HCT116 (cell line): ENCODE data around the gene RNF186. TPM values are rescaled to one million over a fixed set of nuclear protein-coding genes. Genes with fewer than 3 reads are reported as not detected.

ENCODE experiments used
- ATAC-seq: fragments of 200-7000 bp; cut with Tn5 transposase; 2 replicates; pipeline ENCODE4 v1.9.1; 2020; ENCODE audit warnings: mild to moderate bottlenecking, moderate library complexity
- BruUV-seq: library from RNA; stranded (reverse); fragments of 400-500 nt; replicated peaks from 2 replicates; lab custom pipeline; 2021; lab: Mats Ljungman, UMichigan
- CTCF ChIA-PET: fragments of 300-600 bp; sonication (Branson Sonifier 250); formaldehyde crosslinking; loops from one replicate; lab custom pipeline; 2021; ENCODE audit warnings: antibody characterized with exemption; lab: Charles Lee
- POLR2A ChIA-PET: fragments of 300-600, 350-600 bp; sonication (Branson Sonifier 250); formaldehyde crosslinking; loops from one replicate; lab custom pipeline; 2021; ENCODE audit warnings: antibody characterized with exemption; lab: Charles Lee
- RAD21 ChIA-PET, 2 experiments: fragments of 300-600 bp; sonication (Branson Sonifier 250); formaldehyde crosslinking; loops; one replicate each; lab custom pipeline; 2023; ENCODE audit warnings: low total read pairs in 2 of 2; ENCODE audit not compliant: uncharacterized antibody in 2 of 2, unreplicated experiment in 2 of 2, low non-redundant PET in 1 of 2; lab: Charles Lee
- DNase-seq: peaks from one replicate; pipeline ENCODE4 v3.0.0-alpha.2; 2010; ENCODE audit warnings: low read depth, low spot score
- H2AFZ ChIP-seq: fragments of 200-600 bp; shearing (Covaris generic), sonication (generic); 2 replicates; pipeline ENCODE4 v1.6.1; 2017; ENCODE audit warnings: low read depth, mixed run types, mixed read lengths, antibody characterized with exemption, low read length; ENCODE audit not compliant: poor library complexity, severe bottlenecking
- H3K27ac ChIP-seq: 2 replicates; pipeline ENCODE4 v1.5.1; 2012; ENCODE audit warnings: low read depth, low read length
- H3K27me3 ChIP-seq: fragments of 200-600 bp; sonication (generic); 2 replicates; pipeline ENCODE4 v1.6.1; 2016; ENCODE audit warnings: mixed run types, low read length, mixed read lengths; ENCODE audit not compliant: insufficient read depth
- H3K36me3 ChIP-seq, 2 experiments: fragments of 200-500 bp in 1 of 2; fragments of 200-600 bp in 1 of 2; sonication (Bioruptor generic) in 1 of 2; sonication (generic) in 1 of 2; 2 replicates each; pipeline versions ENCODE4 v1.5.1 to v1.6.1; 2014 to 2016; ENCODE audit warnings: low read length in 2 of 2, inconsistent platforms in 1 of 2, mixed read lengths in 1 of 2, mixed run types in 1 of 2; ENCODE audit not compliant: insufficient read depth in 2 of 2, control insufficient read depth in 1 of 2
- H3K4me1 ChIP-seq, 2 experiments: fragments of 200-600 bp in 1 of 2; sonication (generic) in 1 of 2; 2 replicates each; pipeline versions ENCODE4 v1.5.1 to v1.6.1; 2012 to 2017; ENCODE audit warnings: low read length in 2 of 2, inconsistent platforms in 1 of 2, mild to moderate bottlenecking in 1 of 2, mixed read lengths in 1 of 2, mixed run types in 1 of 2, moderate library complexity in 1 of 2; ENCODE audit not compliant: insufficient read depth in 2 of 2, control insufficient read depth in 1 of 2
- H3K4me2 ChIP-seq: fragments of 200-600 bp; sonication (generic); 2 replicates; pipeline ENCODE4 v1.6.1; 2017; ENCODE audit warnings: mixed run types, low read length, mixed read lengths
- H3K4me3 ChIP-seq, 2 experiments: fragments of 200-600 bp in 1 of 2; sonication (generic) in 1 of 2; replicated peaks in 1 of 2; 2 replicates each; pipeline ENCODE4 v1.5.1; 2011 to 2016; ENCODE audit warnings: low read length in 2 of 2, control low read depth in 1 of 2, low read depth in 1 of 2, mild to moderate bottlenecking in 1 of 2, mixed read lengths in 1 of 2, mixed run types in 1 of 2
- H3K79me2 ChIP-seq: fragments of 200-600 bp; sonication (generic); 2 replicates; pipeline ENCODE4 v1.6.1; 2017; ENCODE audit warnings: mild to moderate bottlenecking, mixed run types, low read length, moderate library complexity, mixed read lengths; ENCODE audit not compliant: insufficient read depth
- H3K9ac ChIP-seq: fragments of 200-600 bp; sonication (generic); 2 replicates; pipeline ENCODE4 v1.6.1; 2016; ENCODE audit warnings: low read length, mixed read lengths
- H3K9me2 ChIP-seq: fragments of 200-600 bp; sonication (generic), shearing (Covaris generic); 2 replicates; pipeline ENCODE4 v1.6.1; 2017; ENCODE audit warnings: mixed run types, mild to moderate bottlenecking, moderate library complexity; ENCODE audit not compliant: insufficient read depth
- H3K9me3 ChIP-seq, 2 experiments: fragments of 200-500 bp in 1 of 2; fragments of 200-600 bp in 1 of 2; sonication (Bioruptor generic) in 1 of 2; sonication (generic) in 1 of 2; 2 replicates each; pipeline ENCODE4 v1.6.1; 2014 to 2017; ENCODE audit warnings: low read length in 2 of 2, mixed read lengths in 2 of 2, inconsistent platforms in 1 of 2, low read depth in 1 of 2, mild to moderate bottlenecking in 1 of 2, mixed run types in 1 of 2, moderate library complexity in 1 of 2; ENCODE audit not compliant: control insufficient read depth in 1 of 2, insufficient read depth in 1 of 2
- H4K20me1 ChIP-seq: fragments of 200-600 bp; sonication (generic), shearing (Covaris generic); 2 replicates; pipeline ENCODE4 v1.6.1; 2017; ENCODE audit warnings: mixed run types, mild to moderate bottlenecking, moderate library complexity; ENCODE audit not compliant: insufficient read depth
- CBX3 ChIP-seq: IDR thresholded peaks from 2 replicates; pipeline ENCODE4 v1.6.1; 2012; ENCODE audit warnings: low read depth
- CEBPB ChIP-seq: IDR thresholded peaks from 2 replicates; pipeline ENCODE4 v1.6.1; 2012; ENCODE audit warnings: low read depth
- ELF1 ChIP-seq: IDR thresholded peaks from 2 replicates; pipeline ENCODE4 v1.6.1; 2012; ENCODE audit warnings: low read depth, borderline replicate concordance
- EZH2 ChIP-seq: fragments of 200-600 bp; sonication (generic); IDR thresholded peaks from 2 replicates; pipeline ENCODE4 v1.6.1; 2017; ENCODE audit warnings: antibody characterized with exemption, mixed run types
- EZH2phosphoT487 ChIP-seq: fragments of 200-600 bp; IDR thresholded peaks from 2 replicates; pipeline ENCODE4 v1.6.1; 2018; ENCODE audit warnings: antibody characterized with exemption, borderline replicate concordance
- FOSL1 ChIP-seq: IDR thresholded peaks from 2 replicates; pipeline ENCODE4 v1.6.1; 2012; ENCODE audit warnings: low read depth
- JUND ChIP-seq: IDR thresholded peaks from 2 replicates; pipeline ENCODE4 v1.6.1; 2012
- POLR2A ChIP-seq: IDR thresholded peaks from 2 replicates; pipeline ENCODE4 v1.7.0; 2011; ENCODE audit warnings: borderline replicate concordance; ENCODE audit not compliant: insufficient read depth, insufficient read length; ENCODE audit errors: extremely low read depth
- POLR2AphosphoS5 ChIP-seq: IDR thresholded peaks from 2 replicates; pipeline ENCODE4 v1.6.1; 2011; ENCODE audit warnings: mild to moderate bottlenecking, low read depth, low read length, moderate library complexity
- RAD21 ChIP-seq: IDR thresholded peaks from 2 replicates; pipeline ENCODE4 v1.6.1; 2012; ENCODE audit warnings: low read depth, mild to moderate bottlenecking
- REST ChIP-seq: IDR thresholded peaks from 2 replicates; pipeline ENCODE4 v1.6.1; 2012; ENCODE audit warnings: low read depth
- SP1 ChIP-seq: IDR thresholded peaks from 2 replicates; pipeline ENCODE4 v1.6.1; 2012; ENCODE audit warnings: low read depth
- SRF ChIP-seq: IDR thresholded peaks from 2 replicates; pipeline ENCODE4 v1.6.1; 2012; ENCODE audit warnings: low read depth
- TCF7L2 ChIP-seq: IDR thresholded peaks from 2 replicates; pipeline ENCODE4 v1.7.0; 2011; ENCODE audit warnings: borderline replicate concordance, inconsistent platforms; ENCODE audit not compliant: insufficient read depth, insufficient read length; ENCODE audit errors: extremely low read depth
- ZBTB33 ChIP-seq: IDR thresholded peaks from 2 replicates; pipeline ENCODE4 v1.6.1; 2011; ENCODE audit warnings: mild to moderate bottlenecking, low read length, moderate library complexity; ENCODE audit not compliant: insufficient replicate concordance; ENCODE audit errors: extremely low read depth
- ZFX ChIP-seq: fragments of 450-650 bp; IDR thresholded peaks from 2 replicates; pipeline ENCODE4 v1.6.1; 2017
- ZNF274 ChIP-seq: fragments of 200-500 bp; sonication (Bioruptor generic); IDR thresholded peaks from 2 replicates; pipeline ENCODE4 v1.6.1; 2014; ENCODE audit warnings: mild to moderate bottlenecking, low read depth, low read length, inconsistent platforms
- intact Hi-C: fragments of 100-400 bp; cut with micrococcal nuclease; formaldehyde crosslinking; loops from 2 replicates; pipeline ENCODE4 v1.10.0; 2022
- total RNA-seq: library from RNA; stranded (reverse); gene quantifications from one replicate; pipeline ENCODE4 v1.2.1, GENCODE V29; 2021; ENCODE audit not compliant: unreplicated experiment
- TF ChIP-seq, protein P1 (sequence below), 3 experiments: fragments of 200-600 bp in 1 of 3; sonication (generic) in 1 of 3; IDR thresholded peaks in 2 of 3; conservative IDR thresholded peaks in 1 of 3; 2 replicates each; pipeline ENCODE4 v1.5.1; 2012 to 2017; ENCODE audit warnings: low read depth in 2 of 3, low read length in 2 of 3, antibody characterized with exemption in 1 of 3, borderline replicate concordance in 1 of 3, control low read depth in 1 of 3, mild to moderate bottlenecking in 1 of 3, mixed read lengths in 1 of 3, mixed run types in 1 of 3, moderate library complexity in 1 of 3; ENCODE audit not compliant: insufficient read depth in 1 of 3
- TF ChIP-seq, protein P2 (sequence below): IDR thresholded peaks from 2 replicates; pipeline ENCODE4 v1.6.1; 2012
- TF ChIP-seq, protein P3 (sequence below): IDR thresholded peaks from 2 replicates; pipeline ENCODE4 v1.6.1; 2012

Gene RNF186
- total RNA-seq, 1 experiment from 2014 or later, result not detected

GRCh38 chr1:19844731-19845495 lies 29.8 kb upstream of the RNF186 start:
- Histone ChIP-seq H3K4me2 (no peak overlapping the region), H3K36me3 (no peaks in the 10 kb centered on the region), H3K9ac (no peak overlapping the region), H3K79me2 (no peaks in the 10 kb centered on the region), H3K4me1 (peaks cover 0 to 3% of the 10 kb centered on the region in 2 experiments; a peak in 1 of 4 replicates), H3K4me3 (no peak overlapping the region), H3K27me3 (no peaks in the 10 kb centered on the region), H2AFZ (no peak overlapping the region), H3K9me2 (no peaks in the 10 kb centered on the region), H4K20me1 (no peaks in the 10 kb centered on the region), H3K9me3 (no peaks in the 10 kb centered on the region), H3K27ac (no peak overlapping the region)
- DNase-seq (no peak), ATAC-seq (no peak)
- POLR2A ChIA-PET, result no interaction called here
- RAD21 ChIA-PET, result no interaction called here
- BruUV-seq, result no TSS peak
- intact Hi-C loops, result no loop called here
- CTCF ChIA-PET, result interaction anchor here (1.0 kb wide), 1 partner anchor 37 kb away, joined by 3 read pairs; no protein-coding TSS in a partner anchor
- TF ChIP-seq REST (no peak), EZH2phosphoT487 (no peak), RAD21 (no peak), CEBPB (no peak), ZFX (no peak), EZH2 (no peak), ZNF274 (no peak), POLR2AphosphoS5 (no peak), SRF (no peak), SP1 (no peak), CBX3 (no peak), ZBTB33 (no peak), TCF7L2 (no peak), FOSL1 (no peak), POLR2A (no peak), JUND (no peak), ELF1 (no peak)
- TF ChIP-seq, protein P1, sequence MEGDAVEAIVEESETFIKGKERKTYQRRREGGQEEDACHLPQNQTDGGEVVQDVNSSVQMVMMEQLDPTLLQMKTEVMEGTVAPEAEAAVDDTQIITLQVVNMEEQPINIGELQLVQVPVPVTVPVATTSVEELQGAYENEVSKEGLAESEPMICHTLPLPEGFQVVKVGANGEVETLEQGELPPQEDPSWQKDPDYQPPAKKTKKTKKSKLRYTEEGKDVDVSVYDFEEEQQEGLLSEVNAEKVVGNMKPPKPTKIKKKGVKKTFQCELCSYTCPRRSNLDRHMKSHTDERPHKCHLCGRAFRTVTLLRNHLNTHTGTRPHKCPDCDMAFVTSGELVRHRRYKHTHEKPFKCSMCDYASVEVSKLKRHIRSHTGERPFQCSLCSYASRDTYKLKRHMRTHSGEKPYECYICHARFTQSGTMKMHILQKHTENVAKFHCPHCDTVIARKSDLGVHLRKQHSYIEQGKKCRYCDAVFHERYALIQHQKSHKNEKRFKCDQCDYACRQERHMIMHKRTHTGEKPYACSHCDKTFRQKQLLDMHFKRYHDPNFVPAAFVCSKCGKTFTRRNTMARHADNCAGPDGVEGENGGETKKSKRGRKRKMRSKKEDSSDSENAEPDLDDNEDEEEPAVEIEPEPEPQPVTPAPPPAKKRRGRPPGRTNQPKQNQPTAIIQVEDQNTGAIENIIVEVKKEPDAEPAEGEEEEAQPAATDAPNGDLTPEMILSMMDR (IDR thresholded peaks at IDR 0.05 in 2 of 3, conservative IDR thresholded peaks at IDR 0.05 in 1 of 3; ENCODE audit: borderline replicate concordance in 1 of 3, insufficient read depth in 1 of 3, low read depth in 2 of 3, low read length in 2 of 3), result no peak
- TF ChIP-seq, protein P2, sequence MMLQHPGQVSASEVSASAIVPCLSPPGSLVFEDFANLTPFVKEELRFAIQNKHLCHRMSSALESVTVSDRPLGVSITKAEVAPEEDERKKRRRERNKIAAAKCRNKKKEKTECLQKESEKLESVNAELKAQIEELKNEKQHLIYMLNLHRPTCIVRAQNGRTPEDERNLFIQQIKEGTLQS, result no peak
- TF ChIP-seq, protein P3, sequence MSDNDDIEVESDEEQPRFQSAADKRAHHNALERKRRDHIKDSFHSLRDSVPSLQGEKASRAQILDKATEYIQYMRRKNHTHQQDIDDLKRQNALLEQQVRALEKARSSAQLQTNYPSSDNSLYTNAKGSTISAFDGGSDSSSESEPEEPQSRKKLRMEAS, result no peak
- TF ChIP-seq, all 23 proteins: peak for 0
